K562 (cell line): ENCODE data around the gene KLHL20.

Source experiments
- CTCF ChIP-seq, 3 experiments: IDR thresholded peaks in 2 of 3; conservative IDR thresholded peaks in 1 of 3; 2 replicates each; pipeline ENCODE4 v1.5.1; 2011 to 2012; ENCODE audit warnings: low read length in 3 of 3, mild to moderate bottlenecking in 3 of 3, control low read depth in 2 of 3, improper control_type of control experiment in 1 of 3, inconsistent platforms in 1 of 3, low read depth in 1 of 3, mixed read lengths in 1 of 3, moderate library complexity in 1 of 3; ENCODE audit not compliant: insufficient read depth in 2 of 3
- ETV5 ChIP-seq: sonication (generic); formaldehyde crosslinking; IDR thresholded peaks from 2 replicates; pipeline ENCODE4 v1.4.0; 2020; ENCODE audit warnings: low read depth, mild to moderate bottlenecking, missing genetic modification reagents
- EZH2 ChIP-seq: IDR thresholded peaks from 2 replicates; pipeline ENCODE4 v1.6.1; 2012; ENCODE audit warnings: low read depth, mild to moderate bottlenecking, inconsistent platforms, low read length, borderline replicate concordance
- FOXO4 ChIP-seq: fragments of 450-650 bp; formaldehyde crosslinking; IDR thresholded peaks from 2 replicates; pipeline ENCODE4 v1.4.0; 2020; ENCODE audit warnings: mild to moderate bottlenecking, moderate library complexity
- HCFC1 ChIP-seq: IDR thresholded peaks from 2 replicates; pipeline ENCODE4 v1.6.1; 2012; ENCODE audit warnings: low read depth, low read length, improper control_type of control experiment
- NFE2 ChIP-seq: IDR thresholded peaks from 2 replicates; pipeline ENCODE4 v1.6.1; 2014; ENCODE audit warnings: antibody characterized with exemption, low read depth
- NR3C1 ChIP-seq: sonication (generic); formaldehyde crosslinking; IDR thresholded peaks from 2 replicates; pipeline ENCODE4 v1.8.1; 2022; ENCODE audit warnings: missing genetic modification reagents
- PKNOX1 ChIP-seq: fragments of 450-650 bp; IDR thresholded peaks from 2 replicates; pipeline ENCODE4 v1.6.1; 2016
- POLR2AphosphoS5 ChIP-seq: IDR thresholded peaks from 2 replicates; pipeline ENCODE4 v1.6.1; 2011; ENCODE audit warnings: mild to moderate bottlenecking, low read depth, low read length, moderate library complexity; ENCODE audit not compliant: control insufficient read depth, insufficient read depth
- SREBF2 ChIP-seq: sonication (generic); formaldehyde crosslinking; IDR thresholded peaks from 2 replicates; pipeline ENCODE4 v1.4.0; 2020; ENCODE audit warnings: mild to moderate bottlenecking, missing genetic modification reagents
- ZBTB5 ChIP-seq: fragments of 450-650 bp; IDR thresholded peaks from 2 replicates; pipeline ENCODE4 v1.6.1; 2017; ENCODE audit warnings: antibody characterized with exemption
- ZNF12 ChIP-seq: sonication (generic); formaldehyde crosslinking; IDR thresholded peaks from 2 replicates; pipeline ENCODE4 v1.4.0; 2020; ENCODE audit warnings: mild to moderate bottlenecking, missing genetic modification reagents

- TF ChIP-seq POLR2AphosphoS5 (no peak), EZH2 (no peak), HCFC1 (no peak), PKNOX1 (no peak), FOXO4 (CRISPR knock-in tag) (no peak), NFE2 (no peak), CTCF (IDR thresholded peaks at IDR 0.05 in 2 of 3, conservative IDR thresholded peaks at IDR 0.05 in 1 of 3; ENCODE audit: insufficient read depth in 2 of 3, low read depth in 1 of 3, low read length in 3 of 3) (no peak), NR3C1 (CRISPR knock-in tag) (no peak), ZNF12 (no peak), ETV5 (CRISPR knock-in tag) (no peak), SREBF2 (CRISPR knock-in tag) (no peak), ZBTB5 (no peak)
Observed at GRCh38 chr1:173702736-173703135, 12.0 kb upstream of the KLHL20 start.
